WTC11 (cell line): ENCODE measurements around the gene ANKRD27. TPM values are rescaled to one million over a fixed set of nuclear protein-coding genes. Genes with fewer than 3 reads are reported as not detected.

Experiments
- ATAC-seq: fragments of 200-7000 bp; cut with Tn5 transposase; 2 replicates; pipeline ENCODE4 v1.10.0; 2021; ENCODE audit warnings: mild to moderate bottlenecking, moderate library complexity
- CTCF ChIA-PET: fragments of 300-600 bp; sonication (Branson Sonifier 250); formaldehyde crosslinking; loops from one replicate; lab custom pipeline; 2021; ENCODE audit warnings: antibody characterized with exemption; lab: Charles Lee
- POLR2A ChIA-PET: fragments of 350-600 bp; sonication (Branson Sonifier 250); formaldehyde crosslinking; loops from one replicate; lab custom pipeline; 2021; ENCODE audit warnings: antibody characterized with exemption; lab: Charles Lee
- DNase-seq: peaks from one replicate; pipeline ENCODE4 v3.0.0; 2021; ENCODE audit warnings: low spot score
- H3K27ac Mint-ChIP-seq: 2 replicates; pipeline ENCODE4 v1.8.0; 2021; ENCODE audit warnings: mixed read lengths
- H3K27me3 Mint-ChIP-seq: 2 replicates; pipeline ENCODE4 v1.8.0; 2021; ENCODE audit warnings: low read depth, mild to moderate bottlenecking, moderate library complexity, mixed read lengths
- H3K36me3 Mint-ChIP-seq: 2 replicates; pipeline ENCODE4 v1.8.0; 2021; ENCODE audit warnings: mixed read lengths
- H3K4me1 Mint-ChIP-seq: 2 replicates; pipeline ENCODE4 v1.8.0; 2022; ENCODE audit warnings: mixed read lengths
- H3K4me3 Mint-ChIP-seq: 2 replicates; pipeline ENCODE4 v1.8.0; 2021; ENCODE audit warnings: mild to moderate bottlenecking, moderate library complexity, mixed read lengths
- H3K9me3 Mint-ChIP-seq: 2 replicates; pipeline ENCODE4 v1.8.0; 2021; ENCODE audit warnings: mixed read lengths
- CBFB ChIP-seq: sonication (generic); formaldehyde crosslinking; IDR thresholded peaks from 2 replicates; pipeline ENCODE4 v1.8.1; 2022; ENCODE audit warnings: mild to moderate bottlenecking, low read depth, missing genetic modification reagents
- CREB1 ChIP-seq: sonication (generic); formaldehyde crosslinking; IDR thresholded peaks from 2 replicates; pipeline ENCODE4 v1.8.0; 2023; ENCODE audit warnings: mild to moderate bottlenecking, missing genetic modification reagents
- E2F1 ChIP-seq: sonication (generic); formaldehyde crosslinking; IDR thresholded peaks from 2 replicates; pipeline ENCODE4 v1.8.0; 2022; ENCODE audit warnings: mild to moderate bottlenecking, missing genetic modification reagents
- ESRRA ChIP-seq: sonication (generic); formaldehyde crosslinking; IDR thresholded peaks from 2 replicates; pipeline ENCODE4 v1.8.1; 2022; ENCODE audit warnings: mild to moderate bottlenecking, missing genetic modification reagents, borderline replicate concordance
- ETV6 ChIP-seq: sonication (generic); formaldehyde crosslinking; IDR thresholded peaks from 2 replicates; pipeline ENCODE4 v1.8.1; 2022; ENCODE audit warnings: mild to moderate bottlenecking, missing genetic modification reagents
- FOXK1 ChIP-seq: sonication (generic); formaldehyde crosslinking; IDR thresholded peaks from 2 replicates; pipeline ENCODE4 v1.8.0; 2022; ENCODE audit warnings: mild to moderate bottlenecking, moderate library complexity, missing genetic modification reagents
- FOXP1 ChIP-seq: sonication (generic); formaldehyde crosslinking; IDR thresholded peaks from 2 replicates; pipeline ENCODE4 v1.8.0; 2022; ENCODE audit warnings: missing genetic modification reagents, mild to moderate bottlenecking, moderate library complexity, borderline replicate concordance
- FOXP4 ChIP-seq: sonication (generic); formaldehyde crosslinking; IDR thresholded peaks from 2 replicates; pipeline ENCODE4 v1.8.0; 2022; ENCODE audit warnings: mild to moderate bottlenecking, missing genetic modification reagents
- KAT7 ChIP-seq: sonication (generic); formaldehyde crosslinking; IDR thresholded peaks from 2 replicates; pipeline ENCODE4 v1.8.1; 2023; ENCODE audit warnings: missing genetic modification reagents, mild to moderate bottlenecking, borderline replicate concordance
- OVOL2 ChIP-seq: fragments of 250-450 bp; sonication (Bioruptor Pico); IDR thresholded peaks from 2 replicates; pipeline ENCODE4 v1.9.0; 2021; ENCODE audit warnings: mild to moderate bottlenecking, borderline replicate concordance
- PRDM15 ChIP-seq: sonication (generic); formaldehyde crosslinking; IDR thresholded peaks from 2 replicates; pipeline ENCODE4 v1.8.0; 2022; ENCODE audit warnings: missing genetic modification reagents
- PREB ChIP-seq: sonication (generic); formaldehyde crosslinking; IDR thresholded peaks from 2 replicates; pipeline ENCODE4 v1.8.1; 2022; ENCODE audit warnings: mild to moderate bottlenecking, missing genetic modification reagents, moderate library complexity, borderline replicate concordance
- PRRX2 ChIP-seq: fragments of 250-450 bp; sonication (Bioruptor Pico); IDR thresholded peaks from 2 replicates; pipeline ENCODE4 v1.8.0; 2021; ENCODE audit warnings: mild to moderate bottlenecking
- RELA ChIP-seq: sonication (generic); formaldehyde crosslinking; IDR thresholded peaks from 2 replicates; pipeline ENCODE4 v1.8.1; 2022; ENCODE audit warnings: missing genetic modification reagents, mild to moderate bottlenecking, borderline replicate concordance
- SMAD3 ChIP-seq: sonication (generic); formaldehyde crosslinking; IDR thresholded peaks from 2 replicates; pipeline ENCODE4 v1.8.0; 2022; ENCODE audit warnings: missing genetic modification reagents, mild to moderate bottlenecking, borderline replicate concordance
- SMAD4 ChIP-seq: sonication (generic); formaldehyde crosslinking; IDR thresholded peaks from 2 replicates; pipeline ENCODE4 v1.8.0; 2022; ENCODE audit warnings: mild to moderate bottlenecking, missing genetic modification reagents
- SP1 ChIP-seq: sonication (generic); formaldehyde crosslinking; conservative IDR thresholded peaks from 2 replicates; pipeline ENCODE4 v1.8.1; 2022; ENCODE audit warnings: missing genetic modification reagents
- USF2 ChIP-seq: sonication (generic); formaldehyde crosslinking; IDR thresholded peaks from 2 replicates; pipeline ENCODE4 v1.8.1; 2023; ENCODE audit warnings: mild to moderate bottlenecking, missing genetic modification reagents, moderate library complexity
- ZBTB43 ChIP-seq: sonication (generic); formaldehyde crosslinking; IDR thresholded peaks from 2 replicates; pipeline ENCODE4 v1.8.1; 2023; ENCODE audit warnings: mild to moderate bottlenecking, missing genetic modification reagents
- ZNF263 ChIP-seq: sonication (generic); formaldehyde crosslinking; IDR thresholded peaks from 2 replicates; pipeline ENCODE4 v1.8.1; 2022; ENCODE audit warnings: low read depth, mild to moderate bottlenecking, moderate library complexity, missing genetic modification reagents
- ZNF281 ChIP-seq: sonication (generic); formaldehyde crosslinking; IDR thresholded peaks from 2 replicates; pipeline ENCODE4 v1.8.0; 2023; ENCODE audit warnings: mild to moderate bottlenecking, missing genetic modification reagents
- total RNA-seq: library from RNA; stranded (reverse); gene quantifications from 3 replicates; pipeline ENCODE4 v1.2.3, GENCODE V29; 2021

Gene ANKRD27
- total RNA-seq, 1 experiment from 2014 or later: 48.6 TPM

GRCh38 chr19:32595491-32595890 lies 79.5 kb downstream of the ANKRD27 start (continued):
- no peak for TF ChIP-seq KAT7 (CRISPR knock-in tag)
- no peak for TF ChIP-seq CREB1 (CRISPR knock-in tag)
- no peak for TF ChIP-seq ZNF281
- no peak for TF ChIP-seq SMAD3
- TF ChIP-seq FOXP1 (CRISPR knock-in tag): no peak
- TF ChIP-seq FOXK1 (CRISPR knock-in tag): no peak
- no peak for TF ChIP-seq ZNF263
- TF ChIP-seq E2F1 (CRISPR knock-in tag): no peak
- TF ChIP-seq, all 79 proteins: peak for 0

GRCh38 chr19:32594021-32594420 lies 81.0 kb downstream of the ANKRD27 start:
- Mint-ChIP-seq H3K27ac (no peak overlapping the region), H3K27me3 (no peaks in the 10 kb centered on the region), H3K36me3 (peaks cover 77% of the 10 kb centered on the region), H3K4me3 (no peak overlapping the region), H3K9me3 (peaks cover 25% of the 10 kb centered on the region), H3K4me1 (peaks cover 15% of the 10 kb centered on the region)
- ATAC-seq (no peak), DNase-seq (no peak)
- POLR2A ChIA-PET: interaction anchor here (0.8 kb wide), 1 partner anchor 13 kb away, joined by 3 read pairs; the partner anchor contains the start of gene PDCD5
- CTCF ChIA-PET: no interaction called here
- TF ChIP-seq ZBTB43 (CRISPR knock-in tag): no peak
- no peak for TF ChIP-seq PREB (CRISPR knock-in tag)
- no peak for TF ChIP-seq PRDM15 (CRISPR knock-in tag)
- TF ChIP-seq FOXP4 (CRISPR knock-in tag): no peak
- TF ChIP-seq SMAD4 (CRISPR knock-in tag): no peak
- no peak for TF ChIP-seq RELA (CRISPR knock-in tag)
- no peak for TF ChIP-seq SP1 (CRISPR knock-in tag)
- TF ChIP-seq USF2 (CRISPR knock-in tag): no peak
- TF ChIP-seq OVOL2 (CRISPR knock-in tag): no peak
- no peak for TF ChIP-seq CBFB (CRISPR knock-in tag)
- TF ChIP-seq ESRRA (CRISPR knock-in tag): no peak
- TF ChIP-seq KAT7 (CRISPR knock-in tag): no peak
- no peak for TF ChIP-seq ETV6 (CRISPR knock-in tag)
- no peak for TF ChIP-seq FOXK1 (CRISPR knock-in tag)
- no peak for TF ChIP-seq PRRX2 (CRISPR knock-in tag)
